Activated CD4-positive, alpha-beta T cell treated with anti-CD3 and anti-CD28 coated beads for 36 hours (primary cell): ENCODE results near the gene CENPB. TPM values are rescaled to one million over a fixed set of nuclear protein-coding genes. Genes with fewer than 3 reads are reported as not detected.

Source experiments
- ATAC-seq: fragments of 200-7000 bp; cut with Tn5 transposase; one replicate; pipeline ENCODE4 v1.10.0; 2021; ENCODE audit warnings: mild to moderate bottlenecking, moderate library complexity
- CTCF ChIA-PET: fragments of 350-600 bp; sonication (Branson Sonifier 250); formaldehyde crosslinking; loops from one replicate; lab custom pipeline; 2021; ENCODE audit warnings: antibody characterized with exemption; lab: Charles Lee
- POLR2A ChIA-PET: fragments of 350-600 bp; sonication (Branson Sonifier 250); formaldehyde crosslinking; loops from one replicate; lab custom pipeline; 2021; ENCODE audit warnings: antibody characterized with exemption, inconsistent platforms; lab: Charles Lee
- DNase-seq: peaks from one replicate; pipeline ENCODE4 v3.0.0-alpha.2; 2020
- H3K27ac Mint-ChIP-seq: one replicate; pipeline ENCODE4 v1.8.0; 2021; ENCODE audit warnings: mixed read lengths
- H3K27me3 Mint-ChIP-seq: one replicate; pipeline ENCODE4 v1.8.0; 2021; ENCODE audit warnings: mixed read lengths
- H3K36me3 Mint-ChIP-seq: one replicate; pipeline ENCODE4 v1.8.0; 2021; ENCODE audit warnings: low read depth, mixed read lengths
- H3K4me1 Mint-ChIP-seq: one replicate; pipeline ENCODE4 v1.8.0; 2021; ENCODE audit warnings: mixed read lengths
- H3K4me3 Mint-ChIP-seq: one replicate; pipeline ENCODE4 v1.8.0; 2021; ENCODE audit warnings: mild to moderate bottlenecking, moderate library complexity, mixed read lengths
- H3K9me3 Mint-ChIP-seq: one replicate; pipeline ENCODE4 v1.8.0; 2021; ENCODE audit warnings: low read depth, mixed read lengths
- intact Hi-C, 2 experiments: fragments of 100-400 bp; cut with DNase I in 1 of 2; cut with micrococcal nuclease in 1 of 2; formaldehyde crosslinking; loops; one replicate each; pipeline versions ENCODE4 v1.14.2 to v1.15.1; 2022 to 2024; cut with DNase I, micrococcal nuclease
- total RNA-seq, 2 experiments: library from RNA; stranded (reverse); gene quantifications; one replicate each; pipeline ENCODE4 v1.2.3, GENCODE V29; 2021

CENPB gene
- total RNA-seq, 2 experiments from 2014 or later: 46.2 to 48.3 TPM

DNA sequence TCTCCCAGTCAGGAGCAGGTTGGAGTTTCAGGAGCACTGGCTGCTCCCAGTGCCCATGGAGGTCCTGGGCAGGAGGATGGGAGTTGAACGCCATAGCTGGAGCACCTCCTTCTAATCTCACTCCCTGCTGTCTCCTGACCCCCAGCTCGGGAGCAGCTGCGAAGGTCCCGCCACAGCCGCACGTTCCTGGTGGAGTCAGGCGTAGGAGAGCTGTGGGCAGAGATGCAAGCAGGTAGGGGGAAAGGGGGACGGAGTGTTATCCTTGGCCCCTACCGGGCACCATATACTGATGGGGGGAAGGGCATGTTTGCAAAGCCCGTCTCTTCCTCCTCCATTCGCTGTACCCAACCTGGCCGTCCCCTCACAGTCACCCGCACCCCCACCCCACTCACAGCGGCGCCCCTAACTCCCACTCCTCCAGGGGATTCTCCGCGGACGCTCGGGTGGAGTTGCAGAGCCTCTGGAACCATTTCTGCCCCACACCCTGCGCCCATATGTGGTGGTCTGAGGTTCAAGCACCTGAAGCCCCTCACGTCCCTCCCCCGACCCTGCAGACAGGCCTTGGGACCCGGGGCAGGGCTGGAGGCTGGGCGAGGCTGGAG is 37.4 kb downstream of the CENPB start:
- DNase-seq (no peak), ATAC-seq (no peak)
- peaks cover 16% of the 10 kb centered on the region for H3K4me1 Mint-ChIP-seq
- no peak overlapping the region for H3K27ac Mint-ChIP-seq
- CTCF ChIA-PET: interaction anchor here (0.6 to 1.2 kb wide), 8 partner anchors 9 to 1021 kb away, joined by 3 to 5 read pairs (median 3); no protein-coding TSS in a partner anchor
- H3K27me3 Mint-ChIP-seq: peaks cover 3% of the 10 kb centered on the region
- POLR2A ChIA-PET: no interaction called here
- intact Hi-C loops: loop anchor here in 1 of 2 experiments (1.0 kb wide), 1 partner anchor 73 kb away; no protein-coding TSS in a partner anchor
- H3K4me3 Mint-ChIP-seq: no peak overlapping the region
- H3K36me3 Mint-ChIP-seq: peaks cover 2% of the 10 kb centered on the region
- no peaks in the 10 kb centered on the region for H3K9me3 Mint-ChIP-seq

DNA sequence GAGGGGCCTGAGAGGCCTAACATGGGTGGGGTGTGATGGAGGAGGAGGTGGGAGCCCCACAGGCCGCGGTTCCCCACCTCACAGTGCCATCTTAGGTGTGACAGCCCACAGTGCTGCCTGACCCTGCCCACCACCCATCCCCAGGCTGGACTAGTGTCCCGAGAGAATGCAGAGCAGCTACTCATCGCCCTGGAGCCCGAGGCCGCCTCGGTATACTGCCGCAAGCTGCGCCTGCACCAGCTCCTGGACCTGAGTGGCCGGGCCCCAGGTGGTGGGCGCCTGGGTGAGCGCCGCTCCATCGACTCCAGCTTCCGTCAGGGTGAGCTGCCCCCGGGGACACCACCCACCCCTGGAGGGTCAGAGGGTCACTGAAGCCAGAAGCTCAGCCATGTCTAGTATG is 38.5 kb downstream of the CENPB start:
- intact Hi-C loops: no loop called here
- ATAC-seq (no peak), DNase-seq (no peak)
- no peak overlapping the region for H3K27ac Mint-ChIP-seq
- peaks cover 3% of the 10 kb centered on the region for H3K27me3 Mint-ChIP-seq
- no peak overlapping the region for H3K4me3 Mint-ChIP-seq
- H3K36me3 Mint-ChIP-seq: no peaks in the 10 kb centered on the region
- H3K4me1 Mint-ChIP-seq: peaks cover 16% of the 10 kb centered on the region
- no peaks in the 10 kb centered on the region for H3K9me3 Mint-ChIP-seq
- ChIA-PET POLR2A (interaction anchor here (0.7 to 1.1 kb wide), 2 partner anchors 19 to 35 kb away, joined by 3 read pairs; partner anchors contain the start of gene ADISSP), CTCF (interaction anchor here (1.0 to 1.6 kb wide), 4 partner anchors 18 to 97 kb away, joined by 3 to 6 read pairs (median 4); no protein-coding TSS in a partner anchor)

DNA sequence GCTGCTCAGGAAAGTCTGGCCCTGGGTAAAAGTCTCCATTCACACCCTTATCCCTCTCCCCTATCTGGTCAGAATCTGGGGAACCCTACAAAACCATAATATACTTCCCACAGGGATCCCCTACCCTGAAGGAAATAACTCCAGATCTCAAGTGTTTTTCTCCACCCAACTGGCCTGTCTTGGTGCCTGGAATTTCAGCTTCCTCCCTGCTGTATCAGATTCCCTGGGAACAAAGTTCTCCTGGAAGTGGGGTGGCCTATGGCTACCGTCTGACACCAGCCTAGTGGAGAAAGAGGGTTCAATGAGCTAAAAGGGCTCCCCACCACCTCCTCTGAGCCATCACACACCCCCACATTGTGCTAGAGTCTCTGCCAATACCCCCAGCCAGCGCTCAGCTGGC is 39.1 kb downstream of the CENPB start:
- Mint-ChIP-seq H3K36me3 (no peaks in the 10 kb centered on the region), H3K4me1 (peaks cover 14% of the 10 kb centered on the region), H3K9me3 (no peaks in the 10 kb centered on the region), H3K27ac (no peak overlapping the region), H3K4me3 (no peak overlapping the region), H3K27me3 (peaks cover 3% of the 10 kb centered on the region)
- intact Hi-C loops: no loop called here
- ChIA-PET CTCF (interaction anchor here (1.0 to 1.6 kb wide), 3 partner anchors 19 to 70 kb away, joined by 3 to 6 read pairs (median 6); no protein-coding TSS in a partner anchor), POLR2A (no interaction called here)
- no peak for ATAC-seq
- no peak for DNase-seq

DNA sequence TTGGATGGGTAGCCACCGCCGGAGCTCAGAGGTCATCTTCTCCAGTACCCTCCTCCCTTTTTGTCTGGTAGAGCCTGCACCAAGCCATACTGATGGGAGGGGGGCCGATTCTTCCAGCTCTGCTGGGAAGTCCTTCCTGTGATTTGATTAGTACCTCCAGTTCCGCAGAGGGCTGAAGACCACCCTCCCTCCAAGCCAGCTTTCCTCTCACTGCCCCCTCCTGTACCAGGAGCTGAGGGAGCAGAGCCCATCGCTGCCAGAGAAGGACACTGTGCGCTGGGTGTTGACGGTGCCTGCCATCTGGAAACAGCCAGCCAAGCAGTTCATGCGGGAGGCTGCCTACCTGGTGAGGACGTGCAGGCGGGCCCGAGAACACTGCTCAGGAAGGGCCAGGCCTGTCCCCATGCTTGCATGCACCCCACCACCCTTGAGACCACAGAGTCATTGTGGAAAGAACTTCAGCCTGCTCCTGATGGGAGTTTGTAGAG is 40.8 kb downstream of the CENPB start:
- Mint-ChIP-seq H3K27me3 (peaks cover under 1% of the 10 kb centered on the region), H3K4me3 (no peak overlapping the region), H3K9me3 (no peaks in the 10 kb centered on the region), H3K4me1 (peaks cover 10% of the 10 kb centered on the region), H3K27ac (no peak overlapping the region), H3K36me3 (no peaks in the 10 kb centered on the region)
- ChIA-PET POLR2A (no interaction called here), CTCF (interaction anchor here (0.5 to 1.0 kb wide), 6 partner anchors 8 to 85 kb away, joined by 3 to 4 read pairs (median 3); partner anchors contain the start of gene SIGLEC1)
- intact Hi-C loops: no loop called here
- ATAC-seq: no peak
- DNase-seq: no peak

DNA sequence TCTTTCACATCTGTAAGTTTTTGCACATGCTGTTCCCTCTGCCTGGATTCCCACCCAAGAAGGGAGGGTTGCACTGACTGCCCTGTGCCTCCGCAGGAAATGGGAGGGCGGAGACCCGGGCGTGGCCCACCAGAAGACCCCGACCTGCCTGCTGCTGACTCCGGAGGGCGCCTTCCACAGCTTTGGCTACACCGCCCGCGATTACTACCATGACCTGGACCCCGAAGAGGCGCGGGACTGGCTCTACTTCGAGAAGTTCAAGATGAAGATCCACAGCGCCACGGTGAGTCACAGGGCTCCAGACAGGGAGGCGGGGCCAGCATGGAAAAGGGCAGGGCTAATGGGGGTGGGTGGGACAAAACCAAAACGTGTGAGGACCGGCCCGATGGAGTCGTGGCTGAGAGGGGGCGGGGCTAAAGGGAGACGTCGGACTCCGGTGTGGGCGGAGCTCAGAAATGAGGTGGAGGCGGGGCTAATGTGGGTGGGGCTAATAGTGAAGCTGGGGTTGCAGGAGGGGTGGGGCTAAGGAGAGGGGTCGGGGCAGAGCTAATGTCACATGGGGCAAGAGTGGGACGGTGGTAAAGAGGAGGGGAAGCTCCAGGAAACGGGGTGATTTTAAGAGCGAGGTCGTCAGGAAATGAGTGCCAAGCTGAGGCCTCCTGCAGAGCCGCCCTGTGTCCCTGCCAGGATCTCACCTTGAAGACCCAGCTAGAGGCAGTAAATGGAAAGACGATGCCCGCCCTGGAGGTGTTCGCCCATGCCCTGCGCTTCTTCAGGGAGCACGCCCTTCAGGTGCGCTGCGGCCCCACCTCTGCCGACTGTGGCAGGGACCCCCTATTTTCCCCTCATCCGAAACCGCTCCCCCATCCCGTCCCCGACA is 41.5 kb downstream of the CENPB start:
- intact Hi-C loops: no loop called here
- Mint-ChIP-seq H3K27me3 (no peaks in the 10 kb centered on the region), H3K27ac (no peak overlapping the region), H3K36me3 (no peaks in the 10 kb centered on the region), H3K4me1 (peaks cover 10% of the 10 kb centered on the region), H3K4me3 (peak overlapping the region; percentile 46), H3K9me3 (no peaks in the 10 kb centered on the region)
- ATAC-seq: peak; percentile 90
- DNase-seq: peak; percentile 89
- ChIA-PET CTCF (interaction anchor here (0.5 to 1.0 kb wide), 9 partner anchors 9 to 85 kb away, joined by 3 to 4 read pairs (median 3); partner anchors contain the start of gene SIGLEC1), POLR2A (no interaction called here)

DNA sequence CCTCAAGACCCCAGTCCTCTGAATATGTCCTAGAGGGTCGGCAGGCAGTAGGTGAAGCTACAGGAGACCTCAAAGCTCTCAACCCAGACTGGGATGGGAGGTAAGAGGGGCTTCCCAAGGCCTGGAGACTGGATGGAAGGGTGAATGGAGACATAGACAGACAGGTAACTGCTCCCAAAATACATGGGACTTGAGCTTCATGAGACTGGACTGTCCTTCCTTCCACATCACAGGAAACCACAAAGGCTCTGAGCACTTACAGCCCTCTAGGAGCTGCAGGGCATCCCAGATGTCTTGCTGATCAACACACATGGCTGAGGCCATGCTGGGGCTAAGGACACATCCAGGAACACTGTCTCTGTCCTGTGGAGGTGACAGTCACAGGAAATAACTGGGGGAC is 42.5 kb downstream of the CENPB start:
- intact Hi-C loops: no loop called here
- H3K9me3 Mint-ChIP-seq: no peaks in the 10 kb centered on the region
- H3K4me1 Mint-ChIP-seq: peaks cover 10% of the 10 kb centered on the region
- H3K27me3 Mint-ChIP-seq: no peaks in the 10 kb centered on the region
- H3K36me3 Mint-ChIP-seq: no peaks in the 10 kb centered on the region
- ChIA-PET POLR2A (no interaction called here), CTCF (interaction anchor here (1.1 kb wide), 1 partner anchor 11 kb away, joined by 3 read pairs; no protein-coding TSS in a partner anchor)
- no peak for DNase-seq
- no peak for ATAC-seq
- no peak overlapping the region for H3K27ac Mint-ChIP-seq
- H3K4me3 Mint-ChIP-seq: no peak overlapping the region

DNA sequence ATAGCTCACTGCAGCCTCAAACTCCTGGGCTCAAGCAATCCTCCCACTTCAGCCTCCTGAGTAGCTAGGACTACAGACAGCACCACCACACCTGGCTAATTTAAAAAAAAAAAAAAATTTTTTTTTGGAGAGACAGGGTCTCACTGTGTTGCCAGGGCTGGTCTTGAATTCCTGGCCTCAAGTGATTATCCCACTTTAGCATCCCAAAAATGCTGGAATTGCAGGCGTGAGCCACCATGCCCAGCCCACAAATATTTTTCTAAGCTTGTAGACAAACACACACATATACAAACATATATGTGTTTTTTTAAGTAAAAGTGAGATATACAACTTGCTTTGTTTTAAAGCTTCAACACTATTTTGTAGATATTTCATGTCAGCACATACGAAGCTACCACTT is 43.3 kb downstream of the CENPB start:
- POLR2A ChIA-PET: interaction anchor here (1.2 kb wide), 1 partner anchor 34 kb away, joined by 5 read pairs; no protein-coding TSS in a partner anchor
- H3K36me3 Mint-ChIP-seq: no peaks in the 10 kb centered on the region
- H3K9me3 Mint-ChIP-seq: no peaks in the 10 kb centered on the region
- no peak overlapping the region for H3K4me3 Mint-ChIP-seq
- no peak for DNase-seq
- no peak for ATAC-seq
- peaks cover 10% of the 10 kb centered on the region for H3K4me1 Mint-ChIP-seq
- CTCF ChIA-PET: interaction anchor here (0.7 to 1.1 kb wide), 2 partner anchors 12 to 56 kb away, joined by 3 read pairs; no protein-coding TSS in a partner anchor
- H3K27ac Mint-ChIP-seq: no peak overlapping the region
- H3K27me3 Mint-ChIP-seq: no peaks in the 10 kb centered on the region
- intact Hi-C loops: no loop called here

DNA sequence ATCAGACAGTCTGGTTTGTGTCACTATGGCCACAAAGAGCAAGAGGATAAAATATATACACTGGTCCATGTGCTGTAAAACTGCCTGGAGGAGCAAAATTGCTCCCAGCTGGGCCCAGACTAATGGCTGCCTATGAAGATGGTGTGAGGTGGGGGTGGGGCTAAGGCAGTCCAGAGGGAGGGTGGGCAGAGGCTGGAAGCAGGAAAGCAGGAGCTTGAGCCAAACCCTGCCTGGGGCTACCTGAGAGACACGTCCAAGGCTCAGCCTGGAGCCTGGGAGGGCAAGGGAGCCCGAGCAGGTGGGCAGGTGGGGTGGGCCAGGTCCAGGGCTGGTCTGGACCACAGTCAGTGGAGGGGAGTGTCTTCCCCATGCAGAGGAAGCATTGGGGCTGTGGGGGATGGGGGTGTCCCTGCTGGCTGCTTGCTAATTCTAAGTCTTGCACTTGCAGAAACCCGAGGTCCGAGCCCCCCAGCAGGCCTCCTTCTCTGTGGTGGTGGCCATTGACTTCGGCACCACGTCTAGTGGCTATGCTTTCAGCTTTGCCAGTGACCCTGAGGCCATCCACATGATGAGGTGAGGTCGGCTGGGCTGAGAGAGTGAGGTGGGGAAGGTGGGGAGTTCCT is 44.6 kb downstream of the CENPB start:
- Mint-ChIP-seq H3K4me1 (peaks cover 10% of the 10 kb centered on the region), H3K36me3 (no peaks in the 10 kb centered on the region), H3K27me3 (no peaks in the 10 kb centered on the region), H3K9me3 (no peaks in the 10 kb centered on the region), H3K4me3 (no peak overlapping the region), H3K27ac (no peak overlapping the region)
- ATAC-seq: no peak
- ChIA-PET POLR2A (interaction anchor here (0.6 to 1.2 kb wide), 3 partner anchors 9 to 35 kb away, joined by 4 to 5 read pairs (median 5); no protein-coding TSS in a partner anchor), CTCF (interaction anchor here (0.8 to 1.2 kb wide), 3 partner anchors 20 to 728 kb away, joined by 3 to 4 read pairs (median 4); no protein-coding TSS in a partner anchor)
- intact Hi-C loops: no loop called here
- DNase-seq: no peak

DNA sequence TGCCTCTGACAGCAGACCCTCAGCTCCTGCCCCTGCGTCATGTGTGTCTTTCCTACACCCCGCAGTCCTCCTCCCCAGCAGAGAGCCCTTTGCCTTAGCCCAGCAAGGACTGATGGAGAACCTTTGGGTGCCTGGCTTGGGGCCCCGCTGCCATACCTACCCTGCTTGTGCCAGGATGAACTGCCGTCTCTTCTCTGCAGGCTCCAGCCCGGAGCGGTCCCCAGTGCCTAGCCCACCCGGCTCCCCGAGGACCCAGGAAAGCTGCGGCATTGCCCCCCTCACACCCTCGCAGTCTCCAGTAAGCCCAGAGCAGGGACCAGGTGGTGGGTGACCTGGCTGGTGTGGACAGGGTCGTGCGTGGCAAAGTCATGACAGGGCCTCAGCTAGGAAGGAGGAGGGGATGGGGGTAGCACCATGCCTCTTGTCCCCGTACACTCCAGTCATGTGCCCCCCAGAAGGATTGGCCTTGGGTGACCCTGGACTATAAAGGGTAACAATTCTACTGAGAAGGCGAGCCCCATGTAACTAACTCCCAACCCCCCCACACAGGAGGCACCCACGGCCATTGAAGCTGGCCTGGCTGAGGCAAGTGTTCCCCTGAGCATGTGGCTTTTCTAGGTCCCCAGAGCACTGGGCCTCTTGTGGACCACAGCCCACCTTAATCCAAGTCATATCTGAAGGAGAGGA is 45.8 kb downstream of the CENPB start:
- H3K27me3 Mint-ChIP-seq: no peaks in the 10 kb centered on the region
- intact Hi-C loops: no loop called here
- H3K9me3 Mint-ChIP-seq: no peaks in the 10 kb centered on the region
- DNase-seq: no peak
- no peaks in the 10 kb centered on the region for H3K36me3 Mint-ChIP-seq
- CTCF ChIA-PET: interaction anchor here (0.8 to 1.2 kb wide), 4 partner anchors 9 to 730 kb away, joined by 4 to 5 read pairs (median 4); no protein-coding TSS in a partner anchor
- no peak for ATAC-seq
- H3K27ac Mint-ChIP-seq: no peak overlapping the region
- H3K4me1 Mint-ChIP-seq: peaks cover 10% of the 10 kb centered on the region
- H3K4me3 Mint-ChIP-seq: no peak overlapping the region
- POLR2A ChIA-PET: interaction anchor here (0.6 kb wide), 1 partner anchor 10 kb away, joined by 4 read pairs; no protein-coding TSS in a partner anchor

DNA sequence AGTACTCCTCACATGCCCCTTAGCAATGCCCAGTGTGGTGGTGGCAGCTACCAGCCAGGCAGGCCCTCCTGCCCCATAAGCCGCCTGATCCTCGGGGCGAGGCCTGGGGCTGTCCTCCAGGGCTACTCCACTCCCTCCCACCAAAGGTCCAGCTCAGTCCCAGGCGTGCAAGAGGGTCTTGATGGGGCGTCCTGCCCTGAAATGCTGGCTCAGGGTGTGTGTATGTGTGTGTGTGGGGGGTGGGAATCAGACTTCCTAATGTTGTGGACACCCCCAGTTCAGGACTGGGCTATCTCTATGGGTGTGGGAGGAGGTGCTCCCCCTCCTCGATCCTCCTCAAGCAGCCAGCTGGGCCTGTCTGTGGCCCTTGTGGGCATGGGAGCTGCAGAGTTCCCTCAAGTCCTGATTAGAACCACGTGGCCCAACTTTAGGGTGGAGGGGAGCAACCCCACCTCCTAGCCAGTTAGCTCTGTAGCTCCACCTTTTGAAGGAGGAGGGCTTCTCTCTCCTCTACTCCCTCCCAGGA is 46.6 kb downstream of the CENPB start:
- peaks cover 4% of the 10 kb centered on the region for H3K4me1 Mint-ChIP-seq
- no peak for ATAC-seq
- intact Hi-C loops: no loop called here
- DNase-seq: no peak
- H3K27ac Mint-ChIP-seq: no peak overlapping the region
- POLR2A ChIA-PET: no interaction called here
- CTCF ChIA-PET: interaction anchor here (1.0 kb wide), 1 partner anchor 10 kb away, joined by 5 read pairs; no protein-coding TSS in a partner anchor
- no peaks in the 10 kb centered on the region for H3K9me3 Mint-ChIP-seq
- peaks cover 2% of the 10 kb centered on the region for H3K27me3 Mint-ChIP-seq
- H3K4me3 Mint-ChIP-seq: no peak overlapping the region
- no peaks in the 10 kb centered on the region for H3K36me3 Mint-ChIP-seq
